Fibroblast of skin of left quadriceps (primary cell): ENCODE results near the gene RPS24.
"Not testable (repeated sequence)": the region's sequence is repeated elsewhere in the genome, so short reads cannot be mapped to it uniquely, and the experiment has no call there.

ENCODE experiments used
- DNase-seq, 2 experiments: peaks; one replicate each; pipeline ENCODE4 v3.0.0-alpha.2; 2013; ENCODE audit warnings: low read depth in 2 of 2

The RPS24 gene

GRCh38 chr10:78033637-78034470 lies at the start of gene RPS24:
Gene RPS24 (plus strand): TSS chr10:78033863. CDS start chr10:78033902, 39 bp downstream.
- DNase-seq, result peak; percentile 95

DNA sequence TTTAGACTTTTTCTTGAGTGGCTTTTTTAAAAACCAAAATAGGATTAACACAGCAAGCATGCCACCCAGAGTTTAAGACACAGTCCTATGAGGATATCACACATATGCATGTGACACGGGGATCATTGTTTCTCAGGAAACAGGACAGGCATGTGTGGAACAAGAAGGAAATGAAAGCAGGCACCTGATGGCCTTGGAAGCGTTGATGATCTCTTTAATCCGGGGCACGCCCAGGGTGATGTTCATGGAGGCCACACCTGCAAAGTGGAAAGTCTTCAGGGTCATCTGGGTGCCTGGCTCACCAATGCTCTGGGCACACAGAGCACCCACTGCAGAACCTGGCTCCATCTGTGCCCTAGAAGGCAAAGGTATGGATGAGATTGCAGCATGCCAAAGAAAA lies 48.7 kb upstream of the RPS24 start:
- no peak for DNase-seq

DNA sequence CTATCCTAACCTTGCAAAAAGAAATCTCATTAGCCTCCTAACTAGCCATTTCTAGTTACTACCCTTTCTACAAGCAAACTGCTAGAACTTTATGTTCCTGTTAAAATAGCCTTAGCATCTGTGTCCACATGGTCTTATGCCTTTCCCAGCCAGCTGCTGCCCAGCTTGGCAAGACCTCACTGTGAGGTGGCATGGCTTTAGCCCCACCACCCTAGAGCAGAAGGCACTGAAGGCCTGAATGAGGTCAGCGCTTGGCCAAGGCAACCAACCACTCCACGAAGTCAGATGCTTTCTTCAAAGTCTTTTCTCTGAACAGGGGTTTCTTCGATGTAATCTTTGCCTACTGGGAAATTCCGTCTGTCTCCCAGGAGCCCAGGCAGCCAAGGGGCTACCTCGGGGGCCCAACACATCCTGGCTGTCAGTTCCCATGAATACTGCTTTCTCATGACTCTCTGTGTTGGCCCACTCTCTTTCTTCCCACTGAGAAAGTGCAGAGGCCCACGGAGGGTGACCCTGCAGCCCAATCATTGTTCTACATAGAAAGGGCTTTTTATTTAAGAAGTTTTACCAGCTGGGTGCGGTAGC lies 45.9 kb upstream of the RPS24 start:
- no peak for DNase-seq

GRCh38 chr10:77989081-77989724 lies 44.5 kb upstream of the RPS24 start:
- DNase-seq, result no peak

GRCh38 chr10:77993620-77994019 lies 40.0 kb upstream of the RPS24 start:
- no peak for DNase-seq

GRCh38 chr10:77998780-77999179 lies 34.9 kb upstream of the RPS24 start:
- not testable (repeated sequence) for DNase-seq

DNA sequence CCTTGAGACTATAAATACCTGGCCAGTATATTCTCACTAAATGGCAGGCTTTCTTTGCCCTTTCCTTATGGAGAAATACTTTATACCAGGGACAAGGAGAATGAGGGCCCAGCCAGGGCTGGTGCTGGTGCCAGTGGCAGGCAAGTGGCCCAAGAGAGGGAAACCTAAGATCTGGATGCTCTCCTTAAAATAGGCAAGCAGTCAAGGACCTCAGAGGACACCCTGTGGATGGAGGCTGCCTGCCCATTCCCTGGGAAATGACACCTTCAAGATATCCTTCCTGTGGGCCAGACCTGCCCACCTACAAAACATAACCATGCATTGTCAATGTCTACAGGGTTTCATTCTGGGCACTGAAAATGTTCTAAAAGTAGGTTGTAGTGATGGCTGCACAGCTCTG lies 33.5 kb upstream of the RPS24 start:
- no peak for DNase-seq

DNA sequence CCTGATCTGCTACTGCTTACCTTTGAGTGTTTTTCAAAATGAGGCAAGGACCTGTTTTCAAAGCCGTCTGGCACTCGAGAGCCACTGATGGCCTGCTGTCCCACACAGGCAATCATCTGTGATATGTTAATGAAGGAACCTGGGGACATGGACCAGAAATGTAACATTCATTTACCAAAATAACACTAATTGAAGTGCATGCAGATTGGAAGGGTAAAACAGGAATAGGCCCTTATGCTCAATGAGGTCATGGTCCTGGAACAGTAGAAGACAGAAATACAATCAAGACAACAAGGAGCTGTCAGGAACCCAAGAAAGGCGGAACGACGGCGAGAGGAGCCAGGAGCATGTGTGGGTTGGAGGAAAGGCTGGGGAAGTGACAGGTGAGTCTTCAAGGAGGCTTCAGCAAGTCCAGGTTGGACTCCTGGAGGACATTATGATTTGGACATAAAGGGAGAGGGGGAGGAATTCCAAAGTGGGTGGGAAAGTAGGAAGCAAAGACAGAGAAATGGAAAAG lies 32.6 kb upstream of the RPS24 start:
- DNase-seq, result no peak

- no peak for DNase-seq
These were observed 30.9 kb upstream of the RPS24 start for GRCh38 chr10:78002541-78003288.

- DNase-seq, result no peak
These were observed 29.2 kb upstream of the RPS24 start for GRCh38 chr10:78004215-78005026.

GRCh38 chr10:78007172-78007571 lies 26.5 kb upstream of the RPS24 start:
- DNase-seq, result no peak

DNA sequence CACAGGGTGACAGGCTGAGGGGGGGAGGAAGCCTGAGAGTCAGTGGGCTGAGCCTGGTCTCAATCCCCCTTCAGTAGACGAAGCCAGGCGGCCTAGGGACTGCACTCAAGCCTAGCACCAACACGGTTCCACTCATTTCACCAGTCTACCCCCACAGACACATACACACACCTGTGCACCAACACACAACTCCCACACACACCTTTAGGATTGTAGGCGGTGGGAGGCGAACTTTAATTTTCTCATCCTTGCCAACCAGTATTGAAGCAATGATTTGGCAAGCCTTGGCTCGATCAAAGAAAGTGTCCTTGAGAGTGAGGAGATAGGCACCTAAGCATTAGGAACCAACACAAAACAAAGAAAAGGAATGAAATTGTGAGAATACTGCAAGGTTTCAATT lies 24.0 kb upstream of the RPS24 start:
- no peak for DNase-seq

GRCh38 chr10:78010278-78010677 lies 23.4 kb upstream of the RPS24 start:
- DNase-seq, result no peak

DNA sequence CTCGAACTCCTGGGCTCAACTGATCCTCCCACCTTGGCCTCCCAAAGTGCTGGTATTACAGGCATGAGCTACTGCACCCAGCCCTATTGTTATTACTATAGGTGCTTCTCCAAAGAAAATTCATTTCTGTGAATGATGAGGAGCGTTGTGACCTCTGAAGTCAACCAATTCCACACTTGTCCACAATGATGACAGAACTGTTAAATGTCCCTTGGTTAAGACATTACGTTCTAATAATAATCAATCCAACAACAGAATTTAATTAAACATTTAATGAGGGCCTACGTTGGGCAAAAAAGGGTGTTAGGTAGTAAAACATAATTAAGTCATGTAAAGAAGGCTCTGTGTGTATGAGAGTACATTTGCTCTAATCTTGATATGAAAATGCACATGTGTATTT lies 22.6 kb upstream of the RPS24 start:
- no peak for DNase-seq

GRCh38 chr10:78013564-78013963 lies 20.1 kb upstream of the RPS24 start:
- DNase-seq, result no peak

DNA sequence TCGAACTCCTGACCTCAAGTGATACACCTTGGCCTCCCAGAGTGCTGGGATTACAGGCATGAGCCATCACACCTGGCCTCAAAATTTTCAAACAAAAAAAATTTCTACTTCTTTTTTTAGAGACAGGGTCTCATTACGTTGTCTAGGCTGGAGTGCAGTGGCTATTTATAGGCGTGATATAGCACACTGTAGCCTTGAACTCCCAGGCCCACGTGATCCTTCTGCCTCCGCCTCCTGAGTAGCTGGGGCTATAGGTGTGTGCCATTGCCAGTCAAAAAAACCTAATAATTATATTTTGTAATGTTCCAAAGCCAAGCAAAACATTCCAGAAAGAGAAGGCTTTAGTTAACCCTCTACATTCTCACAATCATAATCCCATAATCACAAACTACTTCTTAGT lies 18.1 kb upstream of the RPS24 start:
- DNase-seq, result no peak

- no peak for DNase-seq
These were observed 15.8 kb upstream of the RPS24 start for GRCh38 chr10:78017856-78018255.

DNA sequence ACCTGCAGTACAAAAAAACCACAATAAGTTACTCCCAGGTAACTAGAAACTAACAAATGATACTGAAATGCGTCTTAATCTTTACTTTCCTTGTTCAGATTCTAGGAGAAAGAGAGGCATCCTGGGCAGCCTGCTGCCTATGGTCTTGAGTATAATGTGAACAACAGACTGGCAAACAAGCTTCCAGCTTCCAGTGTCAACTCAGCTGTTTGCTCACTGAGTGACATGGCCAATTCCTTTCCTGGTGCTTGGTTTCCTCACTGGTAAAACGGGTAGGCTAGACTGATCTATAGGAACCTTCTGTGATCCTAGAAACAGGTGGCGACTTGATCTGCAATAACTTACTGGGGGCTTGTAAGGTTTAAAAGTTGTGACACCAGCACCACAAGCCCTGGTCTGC lies 14.4 kb upstream of the RPS24 start:
- DNase-seq, result no peak

GRCh38 chr10:78021201-78021600 lies 12.5 kb upstream of the RPS24 start:
- DNase-seq, result no peak

GRCh38 chr10:78023741-78024140 lies 9.9 kb upstream of the RPS24 start:
- no peak for DNase-seq

GRCh38 chr10:78025685-78026364 lies 7.8 kb upstream of the RPS24 start:
- no peak for DNase-seq
